ENCODE results near the gene CCNL2. TPM values are rescaled to one million over a fixed set of nuclear protein-coding genes. Genes with fewer than 3 reads are reported as not detected.
"Not testable (repeated sequence)": the region's sequence is repeated elsewhere in the genome, so short reads cannot be mapped to it uniquely, and the experiment has no call there.

Gene CCNL2
- 100 to 1,000 TPM in 2 of 4 donors, 10 to 100 TPM in 2; 31.6 to 248 (median 127) TPM for total RNA-seq

DNA sequence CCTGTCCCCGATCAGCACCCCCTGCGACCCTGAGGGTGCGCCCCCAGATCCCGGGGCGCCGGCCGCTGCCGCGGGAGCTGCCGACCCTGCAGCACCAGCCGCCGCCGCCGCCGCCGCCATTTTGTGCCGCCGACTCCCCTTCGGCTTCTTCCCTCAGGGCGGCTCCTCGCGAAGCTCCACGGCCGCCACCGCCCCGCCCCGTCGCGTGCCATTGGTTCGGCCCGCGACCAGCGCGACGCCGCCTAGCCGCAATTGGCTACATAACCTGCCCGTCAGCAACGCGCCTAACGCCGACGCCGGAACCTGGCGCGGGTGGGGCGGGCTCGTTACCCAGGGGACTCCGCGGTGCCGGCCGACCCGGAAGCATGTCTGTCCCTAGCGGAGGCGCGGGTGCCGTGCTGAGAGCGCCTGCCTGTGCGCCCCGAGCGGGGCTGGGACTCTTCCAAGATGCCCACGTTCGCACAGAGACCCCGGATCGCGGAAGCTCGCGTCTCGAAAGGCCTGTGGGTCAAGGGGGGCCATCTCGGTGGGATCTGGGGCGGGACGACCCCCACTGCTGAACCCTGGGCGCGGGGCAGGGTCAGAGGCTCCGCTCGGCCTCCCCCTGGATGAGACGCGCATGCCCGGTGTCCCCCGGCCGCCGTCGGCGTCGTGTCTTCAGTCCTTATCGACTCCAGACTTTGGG is at the start of gene CCNL2:
Gene CCNL2, minus strand, starts transcription at position 149 of the 685 bp plus-strand sequence. Its CDS starts 29 bp downstream, at position 120.
- Histone ChIP-seq H3K4me1 (peaks cover 0 to 72% (median 19%) of the 10 kb centered on the region in 3 donors), H3K9me3 (no peaks in the 10 kb centered on the region), H3K27ac (peak within 1 kb of the TSS; percentile 78 to 92 (median 89)), H3K27me3 (no peaks in the 10 kb centered on the region), H3K36me3 (peaks cover 0 to 78% of the 10 kb centered on the region in 2 donors), H3K4me3 (peak within 1 kb of the TSS; percentile 93 to 100)
- ATAC-seq: peak; percentile 99
- TF ChIP-seq POLR2AphosphoS5 (IDR thresholded peaks at IDR 0.05) (peak; percentile 83), POLR2A (IDR thresholded peaks at IDR 0.05) (peak; percentile 56 to 61), EP300 (IDR thresholded peaks at IDR 0.05) (no peak)
- TF ChIP-seq, protein P1, sequence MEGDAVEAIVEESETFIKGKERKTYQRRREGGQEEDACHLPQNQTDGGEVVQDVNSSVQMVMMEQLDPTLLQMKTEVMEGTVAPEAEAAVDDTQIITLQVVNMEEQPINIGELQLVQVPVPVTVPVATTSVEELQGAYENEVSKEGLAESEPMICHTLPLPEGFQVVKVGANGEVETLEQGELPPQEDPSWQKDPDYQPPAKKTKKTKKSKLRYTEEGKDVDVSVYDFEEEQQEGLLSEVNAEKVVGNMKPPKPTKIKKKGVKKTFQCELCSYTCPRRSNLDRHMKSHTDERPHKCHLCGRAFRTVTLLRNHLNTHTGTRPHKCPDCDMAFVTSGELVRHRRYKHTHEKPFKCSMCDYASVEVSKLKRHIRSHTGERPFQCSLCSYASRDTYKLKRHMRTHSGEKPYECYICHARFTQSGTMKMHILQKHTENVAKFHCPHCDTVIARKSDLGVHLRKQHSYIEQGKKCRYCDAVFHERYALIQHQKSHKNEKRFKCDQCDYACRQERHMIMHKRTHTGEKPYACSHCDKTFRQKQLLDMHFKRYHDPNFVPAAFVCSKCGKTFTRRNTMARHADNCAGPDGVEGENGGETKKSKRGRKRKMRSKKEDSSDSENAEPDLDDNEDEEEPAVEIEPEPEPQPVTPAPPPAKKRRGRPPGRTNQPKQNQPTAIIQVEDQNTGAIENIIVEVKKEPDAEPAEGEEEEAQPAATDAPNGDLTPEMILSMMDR (IDR thresholded peaks at IDR 0.05): peak in 3 of 4 experiments; percentile 79 to 93 (median 89)
- WGBS, 2 donors (ENCODE audit: low coverage in 1 of 2): no CpG with 5 or more reads among the region's 86 CpGs

DNA sequence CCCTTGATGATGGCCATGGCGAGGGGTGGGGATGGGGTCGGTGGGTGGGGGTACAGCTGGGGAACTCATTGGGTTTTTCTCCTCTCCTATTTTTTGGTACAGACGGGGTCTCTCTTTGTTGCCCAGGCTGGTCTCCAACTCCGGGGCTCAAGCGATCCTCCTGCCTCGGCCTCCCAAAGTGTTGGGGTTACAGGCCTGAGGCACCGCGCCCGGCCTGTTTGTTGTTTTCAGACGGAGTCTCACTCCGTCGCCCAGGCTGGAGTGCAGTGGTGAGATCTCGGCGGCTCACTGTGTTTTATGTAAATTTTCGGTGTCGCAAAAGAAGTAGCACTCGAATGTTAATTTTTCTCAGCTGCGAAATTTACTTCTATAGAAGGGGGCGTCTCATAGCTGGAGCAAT is 47.5 kb upstream of the CCNL2 start:
- not testable (repeated sequence) for H3K27ac ChIP-seq, H3K36me3 ChIP-seq, ATAC-seq, H3K27me3 ChIP-seq, H3K9me3 ChIP-seq, H3K4me1 ChIP-seq, H3K4me3 ChIP-seq
- WGBS, 2 donors (ENCODE audit: low coverage in 1 of 2): 88 to 100% methylated on average over 1 to 4 of the region's 19 CpGs

DNA sequence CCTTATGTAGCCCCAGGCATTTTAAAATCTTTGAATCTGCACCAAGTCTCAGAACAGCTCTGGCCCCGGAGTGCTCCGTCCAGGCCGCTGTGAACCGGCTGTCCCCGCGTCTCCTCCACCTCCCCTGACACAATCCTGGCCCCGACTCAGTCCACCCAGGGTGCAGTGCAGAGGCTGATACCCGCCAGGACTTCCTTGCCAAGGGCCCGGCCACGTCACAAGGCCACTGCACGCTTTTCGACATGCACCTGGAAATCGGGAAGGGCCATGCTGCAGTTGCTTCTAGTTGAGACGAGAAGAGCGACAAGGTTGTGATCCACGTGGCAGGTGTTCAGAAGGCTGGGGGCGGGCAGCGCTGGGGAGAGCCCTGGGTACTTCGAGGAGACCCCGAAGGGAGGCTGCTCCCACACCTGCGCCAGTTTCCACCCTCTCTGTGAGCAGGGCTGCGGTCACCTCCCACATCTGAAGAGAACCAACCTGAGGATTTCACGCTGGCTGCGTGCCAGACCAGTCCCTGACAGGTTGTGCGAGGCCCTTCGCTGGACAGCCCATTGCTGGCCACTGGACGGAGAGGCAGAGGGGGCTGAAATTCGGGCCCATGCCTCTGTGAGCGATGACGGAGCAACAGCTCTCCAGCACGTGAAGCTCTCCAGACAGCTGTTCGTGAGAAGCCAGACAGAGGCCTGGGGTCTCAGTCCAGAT is 43.1 kb upstream of the CCNL2 start:
- Histone ChIP-seq H3K36me3 (peaks cover 0 to 19% of the 10 kb centered on the region in 2 donors), H3K4me1 (peaks cover 0 to 49% (median 22%) of the 10 kb centered on the region in 3 donors), H3K4me3 (no peak overlapping the region), H3K27me3 (no peaks in the 10 kb centered on the region), H3K27ac (peak overlapping the region in 3 of 4 donors; percentile 46 to 69 (median 64)), H3K9me3 (no peaks in the 10 kb centered on the region)
- WGBS, 2 donors (ENCODE audit: low coverage in 1 of 2): 30 to 70% methylated on average over 2 to 4 of the region's 32 CpGs
- peak; percentile 22 for ATAC-seq
- TF ChIP-seq, protein P1 (IDR thresholded peaks at IDR 0.05): no peak
- peak; percentile 17 for TF ChIP-seq POLR2AphosphoS5 (IDR thresholded peaks at IDR 0.05)

DNA sequence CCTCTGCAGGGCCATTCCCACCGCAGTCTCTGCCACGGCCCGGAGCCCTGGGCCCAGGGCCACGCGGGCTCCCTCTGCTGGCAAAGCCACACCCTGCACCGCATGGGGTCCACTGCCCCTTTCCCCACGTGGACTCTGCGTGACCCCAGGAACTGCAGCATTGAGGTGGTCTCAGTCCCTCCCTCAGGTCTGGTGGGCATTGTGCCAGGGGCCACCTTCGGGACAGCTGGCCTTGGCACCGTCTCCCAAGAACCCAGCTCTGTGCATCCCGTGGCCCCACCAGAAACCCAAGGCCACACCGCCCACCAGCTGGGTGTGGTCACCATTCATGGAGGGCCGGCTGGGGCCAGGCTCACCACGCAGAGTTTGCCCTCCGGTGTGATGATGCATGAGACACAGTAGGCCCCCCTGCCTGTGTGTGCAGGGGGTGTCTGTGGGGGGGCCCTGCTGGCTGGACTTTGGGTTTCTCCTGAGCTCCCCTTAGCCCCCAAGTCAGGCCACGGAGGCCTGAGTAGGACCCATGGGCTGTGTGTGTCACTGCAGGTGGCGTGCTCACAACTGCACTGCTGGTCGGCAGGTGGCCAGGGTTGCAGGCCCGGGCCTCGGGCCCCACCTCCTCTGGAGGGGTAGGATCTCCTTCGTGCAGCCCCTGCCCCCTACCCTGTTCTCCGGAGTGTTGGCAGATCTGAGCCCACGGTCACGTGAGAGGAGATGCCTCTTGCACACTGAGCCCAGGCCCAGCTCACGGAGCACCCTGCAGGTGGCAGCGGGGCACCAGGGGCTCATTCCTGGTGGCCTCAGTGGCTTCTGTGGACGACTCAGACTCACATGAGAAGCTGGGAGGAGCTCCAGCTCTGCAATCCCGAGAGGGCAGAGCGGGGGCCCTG is 42.1 kb upstream of the CCNL2 start:
- Histone ChIP-seq H3K36me3 (peaks cover 0 to 19% of the 10 kb centered on the region in 2 donors), H3K4me3 (no peak overlapping the region), H3K4me1 (peaks cover 0 to 59% (median 29%) of the 10 kb centered on the region in 3 donors), H3K9me3 (no peaks in the 10 kb centered on the region), H3K27ac (peak overlapping the region in 3 of 4 donors; percentile 46 to 69 (median 64)), H3K27me3 (no peaks in the 10 kb centered on the region)
- no CpG with 5 or more reads among the region's 29 CpGs for WGBS, 2 donors (ENCODE audit: low coverage in 1 of 2)
- ATAC-seq: peak; percentile 75
- TF ChIP-seq POLR2AphosphoS5 (IDR thresholded peaks at IDR 0.05) (peak; percentile 35), EP300 (IDR thresholded peaks at IDR 0.05) (no peak), POLR2A (IDR thresholded peaks at IDR 0.05) (no peak)
- TF ChIP-seq, protein P1 (IDR thresholded peaks at IDR 0.05): peak in 3 of 4 experiments; percentile 89 to 98 (median 92)

All from gastroesophageal sphincter (tissue), 4 donors.